Endothelial cell of umbilical vein (primary cell): ENCODE results near the gene CHTOP.

Experiments
- CTCF ChIP-seq, 2 donors: IDR thresholded peaks; 1 replicate in 1 of 2; 2 replicates in 1 of 2; pipeline ENCODE4 v1.5.1; 2011; ENCODE audit warnings: low read length in 2 of 2, mild to moderate bottlenecking in 2 of 2, moderate library complexity in 2 of 2, control low read depth in 1 of 2, inconsistent platforms in 1 of 2, low read depth in 1 of 2; ENCODE audit not compliant: insufficient read depth in 1 of 2; ENCODE audit errors: extremely low read depth in 1 of 2
- EZH2 ChIP-seq: IDR thresholded peaks from 2 replicates; pipeline ENCODE4 v1.6.1; 2012; ENCODE audit warnings: borderline replicate concordance, low read depth, mild to moderate bottlenecking, moderate library complexity, low read length, inconsistent platforms; ENCODE audit not compliant: severe bottlenecking
- JUN ChIP-seq: IDR thresholded peaks from 2 replicates; pipeline ENCODE4 v1.6.1; 2011; ENCODE audit warnings: borderline replicate concordance, low read depth; ENCODE audit not compliant: insufficient read length, insufficient read depth
- MAX ChIP-seq: IDR thresholded peaks from 2 replicates; pipeline ENCODE4 v1.6.1; 2011; ENCODE audit not compliant: insufficient read depth, insufficient read length
- POLR2A ChIP-seq: IDR thresholded peaks from 2 replicates; pipeline ENCODE4 v1.6.1; 2012; ENCODE audit warnings: low read depth, mild to moderate bottlenecking, control low read depth, low read length
- POLR2AphosphoS5 ChIP-seq: IDR thresholded peaks from 2 replicates; pipeline ENCODE4 v1.6.1; 2012; ENCODE audit warnings: low read depth, mild to moderate bottlenecking, control low read depth, low read length, moderate library complexity; ENCODE audit not compliant: insufficient read depth

- TF ChIP-seq CTCF (IDR thresholded peaks at IDR 0.05; ENCODE audit: extremely low read depth in 1 of 2, insufficient read depth in 1 of 2, low read depth in 1 of 2, low read length in 2 of 2): no peak
- TF ChIP-seq MAX: no peak
- TF ChIP-seq POLR2AphosphoS5: no peak
- no peak for TF ChIP-seq POLR2A
- no peak for TF ChIP-seq EZH2
- TF ChIP-seq JUN: no peak
Measured at GRCh38 chr1:153599847-153600246, 34.0 kb upstream of the CHTOP start.
